ENCODE measurements around the gene BBS2.

GRCh38 chr16:56466344-56466743, 53.5 kb downstream of the BBS2 start:
- TF ChIP-seq CTCF (conservative IDR thresholded peaks at IDR 0.05) (no peak), ZFX (IDR thresholded peaks at IDR 0.05) (no peak)

Data from C4-2B (cell line).